HepG2 (cell line): ENCODE measurements around the gene HSCB. TPM values are rescaled to one million over a fixed set of nuclear protein-coding genes. Genes with fewer than 3 reads are reported as not detected.

Experiments used
- ATF4 ChIP-seq, 2 experiments: fragments of 450-650 bp in 1 of 2; sonication (generic) in 1 of 2; formaldehyde crosslinking; IDR thresholded peaks; 2 replicates each; pipeline versions ENCODE4 v1.5.0 to v1.8.0; 2020 to 2022; ENCODE audit warnings: mild to moderate bottlenecking in 1 of 2, missing genetic modification reagents in 1 of 2
- BRD4 ChIP-seq: sonication (generic); formaldehyde crosslinking; IDR thresholded peaks from 2 replicates; pipeline ENCODE4 v1.4.0; 2020; ENCODE audit warnings: missing genetic modification reagents
- HNRNPL ChIP-seq: fragments of 200-400 bp; formaldehyde crosslinking; IDR thresholded peaks from 2 replicates; pipeline ENCODE4 v1.6.1; 2017; ENCODE audit warnings: mild to moderate bottlenecking, low read depth, low read length
- SP1 ChIP-seq, 2 experiments: fragments of 450-650 bp in 1 of 2; sonication (generic) in 1 of 2; formaldehyde crosslinking in 1 of 2; IDR thresholded peaks; 2 replicates each; pipeline versions ENCODE4 v1.4.0 to v1.6.1; 2016 to 2020; ENCODE audit warnings: missing genetic modification reagents in 1 of 2
- ZNF138 ChIP-seq: sonication (generic); formaldehyde crosslinking; IDR thresholded peaks from 2 replicates; pipeline ENCODE4 v1.5.0; 2020; ENCODE audit warnings: mild to moderate bottlenecking, low read depth, missing genetic modification reagents
- polyA plus RNA-seq, 8 experiments: library from polyadenylated mRNA; depleted of rRNA in 3 of 8; stranded (reverse) in 7 of 8; unstranded in 1 of 8; fragments of >200 nt; fragmentation: Illumina TruSeq in 4 of 8; extraction: Trizol in 4 of 8; gene quantifications; 2 replicates each; pipeline versions ENCODE4 v1.2.1 to v1.2.3, GENCODE V29; 2011 to 2016; ENCODE audit warnings: low read depth in 4 of 8, missing spikeins in 1 of 8, mixed read lengths in 1 of 8; ENCODE audit not compliant: insufficient read depth in 1 of 8
- total RNA-seq, 5 experiments: library from RNA; depleted of rRNA; stranded (reverse); fragments of >200 nt; fragmentation: Illumina TruSeq; extraction: Trizol; gene quantifications; 2 replicates each; pipeline ENCODE4 v1.2.3, GENCODE V29; 2016; ENCODE audit warnings: low read depth in 1 of 5
- TF ChIP-seq, protein P1 (sequence below): sonication (generic); formaldehyde crosslinking; IDR thresholded peaks from 2 replicates; pipeline ENCODE4 v1.4.0; 2020; ENCODE audit warnings: missing genetic modification reagents
- TF ChIP-seq, protein P2 (sequence below): sonication (generic); formaldehyde crosslinking; IDR thresholded peaks from 2 replicates; pipeline ENCODE4 v1.4.0; 2020; ENCODE audit warnings: missing genetic modification reagents

The HSCB gene
- total and polyA plus RNA-seq, 2 of the 13 experiments (the other 11 are each of a cell fraction or from before 2014, with no cell fraction given): 15.4 to 20.9 TPM

DNA sequence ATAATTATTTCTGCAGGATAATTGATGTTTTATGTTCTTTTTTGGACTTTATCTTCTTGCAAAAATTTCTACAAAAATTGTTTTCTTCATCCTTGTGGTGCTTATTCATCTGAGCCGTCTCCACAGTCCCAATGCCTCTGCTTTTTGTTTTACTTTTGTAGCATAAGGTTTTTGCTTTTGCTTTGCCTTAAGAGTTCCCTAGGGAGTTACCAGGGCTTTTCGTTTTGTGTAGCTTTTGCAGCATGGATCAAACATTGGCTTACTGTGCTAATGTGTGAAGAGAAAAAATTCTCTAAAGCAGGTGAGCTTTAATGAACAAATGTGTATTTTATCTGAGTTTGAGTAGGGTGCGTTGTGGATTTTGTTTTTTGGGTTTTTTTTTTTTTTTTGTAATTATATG, 46.8 kb downstream of the HSCB start (continued):
- TF ChIP-seq, protein P1, sequence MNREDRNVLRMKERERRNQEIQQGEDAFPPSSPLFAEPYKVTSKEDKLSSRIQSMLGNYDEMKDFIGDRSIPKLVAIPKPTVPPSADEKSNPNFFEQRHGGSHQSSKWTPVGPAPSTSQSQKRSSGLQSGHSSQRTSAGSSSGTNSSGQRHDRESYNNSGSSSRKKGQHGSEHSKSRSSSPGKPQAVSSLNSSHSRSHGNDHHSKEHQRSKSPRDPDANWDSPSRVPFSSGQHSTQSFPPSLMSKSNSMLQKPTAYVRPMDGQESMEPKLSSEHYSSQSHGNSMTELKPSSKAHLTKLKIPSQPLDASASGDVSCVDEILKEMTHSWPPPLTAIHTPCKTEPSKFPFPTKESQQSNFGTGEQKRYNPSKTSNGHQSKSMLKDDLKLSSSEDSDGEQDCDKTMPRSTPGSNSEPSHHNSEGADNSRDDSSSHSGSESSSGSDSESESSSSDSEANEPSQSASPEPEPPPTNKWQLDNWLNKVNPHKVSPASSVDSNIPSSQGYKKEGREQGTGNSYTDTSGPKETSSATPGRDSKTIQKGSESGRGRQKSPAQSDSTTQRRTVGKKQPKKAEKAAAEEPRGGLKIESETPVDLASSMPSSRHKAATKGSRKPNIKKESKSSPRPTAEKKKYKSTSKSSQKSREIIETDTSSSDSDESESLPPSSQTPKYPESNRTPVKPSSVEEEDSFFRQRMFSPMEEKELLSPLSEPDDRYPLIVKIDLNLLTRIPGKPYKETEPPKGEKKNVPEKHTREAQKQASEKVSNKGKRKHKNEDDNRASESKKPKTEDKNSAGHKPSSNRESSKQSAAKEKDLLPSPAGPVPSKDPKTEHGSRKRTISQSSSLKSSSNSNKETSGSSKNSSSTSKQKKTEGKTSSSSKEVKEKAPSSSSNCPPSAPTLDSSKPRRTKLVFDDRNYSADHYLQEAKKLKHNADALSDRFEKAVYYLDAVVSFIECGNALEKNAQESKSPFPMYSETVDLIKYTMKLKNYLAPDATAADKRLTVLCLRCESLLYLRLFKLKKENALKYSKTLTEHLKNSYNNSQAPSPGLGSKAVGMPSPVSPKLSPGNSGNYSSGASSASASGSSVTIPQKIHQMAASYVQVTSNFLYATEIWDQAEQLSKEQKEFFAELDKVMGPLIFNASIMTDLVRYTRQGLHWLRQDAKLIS: no peak
- TF ChIP-seq, protein P2, sequence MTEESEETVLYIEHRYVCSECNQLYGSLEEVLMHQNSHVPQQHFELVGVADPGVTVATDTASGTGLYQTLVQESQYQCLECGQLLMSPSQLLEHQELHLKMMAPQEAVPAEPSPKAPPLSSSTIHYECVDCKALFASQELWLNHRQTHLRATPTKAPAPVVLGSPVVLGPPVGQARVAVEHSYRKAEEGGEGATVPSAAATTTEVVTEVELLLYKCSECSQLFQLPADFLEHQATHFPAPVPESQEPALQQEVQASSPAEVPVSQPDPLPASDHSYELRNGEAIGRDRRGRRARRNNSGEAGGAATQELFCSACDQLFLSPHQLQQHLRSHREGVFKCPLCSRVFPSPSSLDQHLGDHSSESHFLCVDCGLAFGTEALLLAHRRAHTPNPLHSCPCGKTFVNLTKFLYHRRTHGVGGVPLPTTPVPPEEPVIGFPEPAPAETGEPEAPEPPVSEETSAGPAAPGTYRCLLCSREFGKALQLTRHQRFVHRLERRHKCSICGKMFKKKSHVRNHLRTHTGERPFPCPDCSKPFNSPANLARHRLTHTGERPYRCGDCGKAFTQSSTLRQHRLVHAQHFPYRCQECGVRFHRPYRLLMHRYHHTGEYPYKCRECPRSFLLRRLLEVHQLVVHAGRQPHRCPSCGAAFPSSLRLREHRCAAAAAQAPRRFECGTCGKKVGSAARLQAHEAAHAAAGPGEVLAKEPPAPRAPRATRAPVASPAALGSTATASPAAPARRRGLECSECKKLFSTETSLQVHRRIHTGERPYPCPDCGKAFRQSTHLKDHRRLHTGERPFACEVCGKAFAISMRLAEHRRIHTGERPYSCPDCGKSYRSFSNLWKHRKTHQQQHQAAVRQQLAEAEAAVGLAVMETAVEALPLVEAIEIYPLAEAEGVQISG (CRISPR knock-in tag): no peak
- TF ChIP-seq ATF4 (CRISPR knock-in tag; IDR thresholded peaks at IDR 0.05) (no peak), BRD4 (CRISPR knock-in tag) (no peak), SP1 (IDR thresholded peaks at IDR 0.05) (no peak), SP1 (CRISPR knock-in tag; IDR thresholded peaks at IDR 0.05) (no peak), HNRNPL (no peak), ZNF138 (CRISPR knock-in tag) (no peak)
